H9 (cell line): ENCODE data around the gene TCERG1L. TPM values are rescaled to one million over a fixed set of nuclear protein-coding genes. Genes with fewer than 3 reads are reported as not detected.

Experiments used
- DNase-seq: peaks from one replicate; pipeline ENCODE4 v3.0.0-alpha.2; 2017
- H2AFZ ChIP-seq: one replicate; pipeline ENCODE4 v1.6.1; 2013; ENCODE audit warnings: mild to moderate bottlenecking, low read length, control low read depth, moderate library complexity
- H2AK5ac ChIP-seq: 2 replicates; pipeline ENCODE4 v1.6.1; 2013; ENCODE audit warnings: low read length, control low read depth, mixed read lengths; ENCODE audit not compliant: insufficient read length
- H2BK120ac ChIP-seq: one replicate; pipeline ENCODE4 v1.6.1; 2013; ENCODE audit warnings: low read depth, mild to moderate bottlenecking, low read length, control low read depth, inconsistent platforms; ENCODE audit not compliant: poor library complexity, severe bottlenecking
- H2BK12ac ChIP-seq: 2 replicates; pipeline ENCODE4 v1.6.1; 2013; ENCODE audit warnings: low read length, control low read depth, mixed read lengths, low read depth; ENCODE audit not compliant: insufficient read length
- H2BK15ac ChIP-seq: 2 replicates; pipeline ENCODE4 v1.6.1; 2013; ENCODE audit warnings: low read depth, low read length, control low read depth
- H2BK20ac ChIP-seq: one replicate; pipeline ENCODE4 v1.6.1; 2013; ENCODE audit warnings: low read depth, mild to moderate bottlenecking, low read length, control low read depth, inconsistent platforms; ENCODE audit not compliant: poor library complexity, severe bottlenecking
- H2BK5ac ChIP-seq: 2 replicates; pipeline ENCODE4 v1.6.1; 2013; ENCODE audit warnings: low read length, control low read depth, mixed read lengths; ENCODE audit not compliant: insufficient read length
- H3K14ac ChIP-seq: 2 replicates; pipeline ENCODE4 v1.6.1; 2013; ENCODE audit warnings: low read length, control low read depth; ENCODE audit not compliant: insufficient read depth
- H3K18ac ChIP-seq: 2 replicates; pipeline ENCODE4 v1.6.1; 2013; ENCODE audit warnings: low read depth, mild to moderate bottlenecking, mixed read lengths, low read length, control low read depth; ENCODE audit not compliant: insufficient read length
- H3K23ac ChIP-seq: 2 replicates; pipeline ENCODE4 v1.6.1; 2013; ENCODE audit warnings: low read length, control low read depth, mixed read lengths, low read depth; ENCODE audit not compliant: insufficient read length
- H3K23me2 ChIP-seq: 2 replicates; pipeline ENCODE4 v1.6.1; 2013; ENCODE audit warnings: low read depth, mild to moderate bottlenecking, mixed read lengths, low read length, control low read depth; ENCODE audit not compliant: insufficient read length, poor library complexity, severe bottlenecking
- H3K27ac ChIP-seq: 2 replicates; pipeline ENCODE4 v1.5.1; 2013; ENCODE audit warnings: low read length, control low read depth, mixed read lengths, low read depth; ENCODE audit not compliant: insufficient read length
- H3K27me3 ChIP-seq: 2 replicates; pipeline ENCODE4 v1.6.1; 2013; ENCODE audit warnings: low read length, control low read depth, inconsistent platforms; ENCODE audit not compliant: insufficient read depth
- H3K4ac ChIP-seq: 2 replicates; pipeline ENCODE4 v1.6.1; 2013; ENCODE audit warnings: low read depth, mild to moderate bottlenecking, control low read depth, inconsistent platforms, low read length, moderate library complexity
- H3K4me1 ChIP-seq: 2 replicates; pipeline ENCODE4 v1.6.1; 2013; ENCODE audit warnings: low read length, control low read depth, inconsistent platforms; ENCODE audit not compliant: insufficient read depth
- H3K4me2 ChIP-seq: 2 replicates; pipeline ENCODE4 v1.6.1; 2013; ENCODE audit warnings: low read length, control low read depth, mixed read lengths; ENCODE audit not compliant: insufficient read length, insufficient read depth
- H3K56ac ChIP-seq: 2 replicates; pipeline ENCODE4 v1.6.1; 2013; ENCODE audit warnings: low read depth, mild to moderate bottlenecking, mixed read lengths, low read length, control low read depth; ENCODE audit not compliant: insufficient read length
- H3K79me1 ChIP-seq: 2 replicates; pipeline ENCODE4 v1.6.1; 2013; ENCODE audit warnings: low read depth, mild to moderate bottlenecking, moderate library complexity, low read length, control low read depth, inconsistent platforms; ENCODE audit not compliant: insufficient read depth, poor library complexity, severe bottlenecking
- H3K79me2 ChIP-seq: 2 replicates; pipeline ENCODE4 v1.6.1; 2013; ENCODE audit warnings: low read length, control low read depth, inconsistent platforms; ENCODE audit not compliant: insufficient read depth
- H3K9ac ChIP-seq: 2 replicates; pipeline ENCODE4 v1.6.1; 2013; ENCODE audit warnings: low read length, control low read depth, mixed read lengths; ENCODE audit not compliant: insufficient read length; ENCODE audit errors: extremely low read depth
- H3K9me3 ChIP-seq: one replicate; pipeline ENCODE4 v1.6.1; 2013; ENCODE audit warnings: low read depth, low read length, inconsistent platforms; ENCODE audit not compliant: control insufficient read depth
- H3T11ph ChIP-seq: one replicate; pipeline ENCODE4 v1.6.1; 2013; ENCODE audit warnings: mild to moderate bottlenecking, low read length, control low read depth, inconsistent platforms
- H4K20me1 ChIP-seq: one replicate; pipeline ENCODE4 v1.6.1; 2013; ENCODE audit not compliant: control insufficient read depth, insufficient read length, insufficient read depth
- H4K5ac ChIP-seq: 2 replicates; pipeline ENCODE4 v1.6.1; 2013; ENCODE audit warnings: low read depth, mild to moderate bottlenecking, mixed read lengths, low read length, control low read depth; ENCODE audit not compliant: insufficient read length
- H4K8ac ChIP-seq: replicated peaks from 2 replicates; pipeline ENCODE4 v1.6.1; 2013; ENCODE audit warnings: low read length, control low read depth, mixed read lengths, low read depth; ENCODE audit not compliant: insufficient read length
- H4K91ac ChIP-seq: 2 replicates; pipeline ENCODE4 v1.6.1; 2013; ENCODE audit warnings: low read depth, mild to moderate bottlenecking, moderate library complexity, mixed read lengths, low read length, control low read depth; ENCODE audit not compliant: insufficient read length
- H3K27ac Mint-ChIP-seq, 3 experiments: 2 replicates in 2 of 3; 3 replicates in 1 of 3; pipeline ENCODE4 v1.8.0; 2020 to 2021; ENCODE audit warnings: mixed read lengths in 3 of 3, mild to moderate bottlenecking in 1 of 3, moderate library complexity in 1 of 3
- H3K27me3 Mint-ChIP-seq: 2 replicates; pipeline ENCODE4 v1.8.0; 2021; ENCODE audit warnings: low read depth, mild to moderate bottlenecking, moderate library complexity, mixed read lengths
- H3K36me3 Mint-ChIP-seq, 3 experiments: 2 replicates in 2 of 3; 3 replicates in 1 of 3; pipeline ENCODE4 v1.8.0; 2020 to 2021; ENCODE audit warnings: low read depth in 3 of 3, mixed read lengths in 3 of 3; ENCODE audit not compliant: insufficient read depth in 1 of 3
- H3K4me1 Mint-ChIP-seq, 2 experiments: 2 replicates each; pipeline ENCODE4 v1.8.0; 2020; ENCODE audit warnings: mixed read lengths in 2 of 2
- H3K4me3 Mint-ChIP-seq, 2 experiments: 2 replicates in 1 of 2; 3 replicates in 1 of 2; pipeline ENCODE4 v1.8.0; 2020 to 2021; ENCODE audit warnings: mild to moderate bottlenecking in 2 of 2, mixed read lengths in 2 of 2, moderate library complexity in 1 of 2
- H3K9me3 Mint-ChIP-seq, 2 experiments: 2 replicates in 1 of 2; 3 replicates in 1 of 2; pipeline ENCODE4 v1.8.0; 2020; ENCODE audit warnings: mild to moderate bottlenecking in 2 of 2, mixed read lengths in 2 of 2, moderate library complexity in 1 of 2
- CTCF ChIP-seq: fragments of 200-600 bp; sonication (generic); conservative IDR thresholded peaks from 3 replicates; pipeline ENCODE4 v1.8.0; 2021; ENCODE audit warnings: antibody characterized with exemption, mild to moderate bottlenecking
- WGBS: extraction: QIAGEN DNeasy Blood & Tissue Kit; methylation state at CpG from one replicate; pipeline ENCODE4 v1.1.7; 2013; ENCODE audit warnings: missing lambda C conversion rate, low lambda C conversion rate, mixed read lengths; ENCODE audit not compliant: insufficient read length; ENCODE audit errors: extremely low coverage; 5-methylcytosine and 5-hydroxymethylcytosine counted together
- total RNA-seq: library from RNA; stranded (reverse); gene quantifications from 2 replicates; pipeline ENCODE4 v1.2.1, GENCODE V29; 2021

The TCERG1L gene
- total RNA-seq, 1 experiment from 2014 or later: 3.3 TPM

- Histone ChIP-seq H4K5ac (no peak overlapping the region), H3K14ac (no peak overlapping the region; the same call in 1 of the 2 replicates), H2BK12ac (no peak overlapping the region), H3K4me2 (no peak overlapping the region), H3K4me1 (no peaks in the 10 kb centered on the region; the same call in 1 of the 2 replicates), H3K23ac (no peak overlapping the region), H3K27me3 (no peaks in the 10 kb centered on the region), H3T11ph (no peak overlapping the region), H2BK5ac (no peak overlapping the region), H4K20me1 (no peaks in the 10 kb centered on the region), H3K79me1 (no peaks in the 10 kb centered on the region), H2BK15ac (no peak overlapping the region), H2BK20ac (no peak overlapping the region), H3K79me2 (no peaks in the 10 kb centered on the region), H3K56ac (no peak overlapping the region), H2AK5ac (no peak overlapping the region), H3K18ac (no peak overlapping the region), H3K9ac (no peak overlapping the region), H3K27ac (no peak overlapping the region), H3K4ac (no peak overlapping the region), H4K8ac (no peak overlapping the region), H3K9me3 (no peaks in the 10 kb centered on the region), H3K23me2 (no peaks in the 10 kb centered on the region), H4K91ac (no peak overlapping the region), H2BK120ac (no peak overlapping the region), H2AFZ (no peak overlapping the region)
- DNase-seq: no peak
- no peak overlapping the region for H3K4me3 Mint-ChIP-seq
- WGBS: no CpG with 5 or more reads among the region's 22 CpGs
- H3K4me1 Mint-ChIP-seq: peaks cover 25 to 26% of the 10 kb centered on the region in 2 experiments
- no peaks in the 10 kb centered on the region for H3K36me3 Mint-ChIP-seq
- no peaks in the 10 kb centered on the region for H3K9me3 Mint-ChIP-seq
- H3K27ac Mint-ChIP-seq: no peak overlapping the region; a peak in 2 of 7 replicates
- no peaks in the 10 kb centered on the region; the same call in 1 of the 2 replicates for H3K27me3 Mint-ChIP-seq
- no peak for TF ChIP-seq CTCF
Observed at GRCh38 chr10:131253931-131254858, 57.3 kb downstream of the TCERG1L start.
